ENCODE results near the gene PHYKPL.

PHYKPL gene

GRCh38 chr5:178223828-178224335 is 8.7 kb downstream of the PHYKPL start:
- DNase-seq (ENCODE audit: low spot score), result no peak

GRCh38 chr5:178223196-178223773 is 9.3 kb downstream of the PHYKPL start:
- DNase-seq (ENCODE audit: low spot score), result no peak

GRCh38 chr5:178222292-178222691 is 10.3 kb downstream of the PHYKPL start:
- DNase-seq (ENCODE audit: low spot score), result no peak

GRCh38 chr5:178221853-178222252 is 10.7 kb downstream of the PHYKPL start:
- DNase-seq (ENCODE audit: low spot score), result no peak

- DNase-seq (ENCODE audit: low spot score), result no peak
These were observed 11.3 kb downstream of the PHYKPL start for GRCh38 chr5:178221282-178221681.

- DNase-seq (ENCODE audit: low spot score), result no peak
These were observed 13.8 kb downstream of the PHYKPL start for GRCh38 chr5:178218827-178219226.

- DNase-seq (ENCODE audit: low spot score), result no peak
These were observed 14.3 kb downstream of the PHYKPL start for GRCh38 chr5:178218237-178218776.

GRCh38 chr5:178216779-178217178 is 15.8 kb downstream of the PHYKPL start:
- DNase-seq (ENCODE audit: low spot score), result no peak

- no peak for DNase-seq (ENCODE audit: low spot score)
These were observed 16.5 kb downstream of the PHYKPL start for GRCh38 chr5:178216088-178216534.

GRCh38 chr5:178215280-178216002 is 17.2 kb downstream of the PHYKPL start:
- DNase-seq (ENCODE audit: low spot score), result no peak

GRCh38 chr5:178214160-178214803 is 18.3 kb downstream of the PHYKPL start:
- DNase-seq (ENCODE audit: low spot score), result no peak

GRCh38 chr5:178213748-178214151 is 18.9 kb downstream of the PHYKPL start:
- no peak for DNase-seq (ENCODE audit: low spot score)

- no peak for DNase-seq (ENCODE audit: low spot score)
These were observed 19.6 kb downstream of the PHYKPL start for GRCh38 chr5:178213003-178213461.

GRCh38 chr5:178212241-178213002 is 20.2 kb downstream of the PHYKPL start:
- no peak for DNase-seq (ENCODE audit: low spot score)

GRCh38 chr5:178211095-178212048 is 21.2 kb downstream of the PHYKPL start:
- no peak for DNase-seq (ENCODE audit: low spot score)

- no peak for DNase-seq (ENCODE audit: low spot score)
These were observed 21.9 kb downstream of the PHYKPL start for GRCh38 chr5:178210686-178211085.

GRCh38 chr5:178210073-178210535 is 22.5 kb downstream of the PHYKPL start:
- DNase-seq (ENCODE audit: low spot score), result no peak

GRCh38 chr5:178209334-178210072 is 23.1 kb downstream of the PHYKPL start:
- DNase-seq (ENCODE audit: low spot score), result peak; percentile 47

- DNase-seq (ENCODE audit: low spot score), result peak; percentile 30
These were observed 23.9 kb downstream of the PHYKPL start for GRCh38 chr5:178208540-178209227.
